ENCODE measurements around the gene KMT2E.

Gene KMT2E

GRCh38 chr7:105035349-105035748 lies 21.3 kb downstream of the KMT2E start:
- in situ Hi-C loops (cut with MboI; ENCODE audit: low pct_unique_long_range_greater_than_20kb, low sequenced_read_pairs, unreplicated experiment), result no loop called here
- no peak for TF ChIP-seq CTCF (IDR thresholded peaks at IDR 0.05; ENCODE audit: extremely low read depth, insufficient read depth, missing control alignments)
- no peak for DNase-seq (ENCODE audit: low spot score)

- DNase-seq (ENCODE audit: low spot score), result no peak
- in situ Hi-C loops (cut with MboI; ENCODE audit: low pct_unique_long_range_greater_than_20kb, low sequenced_read_pairs, unreplicated experiment), result no loop called here
- no peak for TF ChIP-seq CTCF (IDR thresholded peaks at IDR 0.05; ENCODE audit: extremely low read depth, insufficient read depth, missing control alignments)
Measured at GRCh38 chr7:105036217-105037168, 22.5 kb downstream of the KMT2E start.

GRCh38 chr7:105037319-105037718 lies 23.3 kb downstream of the KMT2E start:
- DNase-seq (ENCODE audit: low spot score), result no peak
- no peak for TF ChIP-seq CTCF (IDR thresholded peaks at IDR 0.05; ENCODE audit: extremely low read depth, insufficient read depth, missing control alignments)
- in situ Hi-C loops (cut with MboI; ENCODE audit: low pct_unique_long_range_greater_than_20kb, low sequenced_read_pairs, unreplicated experiment), result no loop called here

- no peak for TF ChIP-seq CTCF (IDR thresholded peaks at IDR 0.05; ENCODE audit: extremely low read depth, insufficient read depth, missing control alignments)
- in situ Hi-C loops (cut with MboI; ENCODE audit: low pct_unique_long_range_greater_than_20kb, low sequenced_read_pairs, unreplicated experiment), result no loop called here
- DNase-seq (ENCODE audit: low spot score), result no peak
Measured at GRCh38 chr7:105044449-105045070, 30.6 kb downstream of the KMT2E start.

- no peak for DNase-seq (ENCODE audit: low spot score)
- in situ Hi-C loops (cut with MboI; ENCODE audit: low pct_unique_long_range_greater_than_20kb, low sequenced_read_pairs, unreplicated experiment), result no loop called here
- no peak for TF ChIP-seq CTCF (IDR thresholded peaks at IDR 0.05; ENCODE audit: extremely low read depth, insufficient read depth, missing control alignments)
Measured at GRCh38 chr7:105046414-105046813, 32.4 kb downstream of the KMT2E start.

GRCh38 chr7:105047932-105048331 lies 33.9 kb downstream of the KMT2E start:
- in situ Hi-C loops (cut with MboI; ENCODE audit: low pct_unique_long_range_greater_than_20kb, low sequenced_read_pairs, unreplicated experiment), result no loop called here
- DNase-seq (ENCODE audit: low spot score), result no peak
- no peak for TF ChIP-seq CTCF (IDR thresholded peaks at IDR 0.05; ENCODE audit: extremely low read depth, insufficient read depth, missing control alignments)
